ENCODE measurements around the gene ANGPTL1.

- TF ChIP-seq POLR2AphosphoS5 (IDR thresholded peaks at IDR 0.05; ENCODE audit: low read depth), result no peak
- TF ChIP-seq, protein P1, sequence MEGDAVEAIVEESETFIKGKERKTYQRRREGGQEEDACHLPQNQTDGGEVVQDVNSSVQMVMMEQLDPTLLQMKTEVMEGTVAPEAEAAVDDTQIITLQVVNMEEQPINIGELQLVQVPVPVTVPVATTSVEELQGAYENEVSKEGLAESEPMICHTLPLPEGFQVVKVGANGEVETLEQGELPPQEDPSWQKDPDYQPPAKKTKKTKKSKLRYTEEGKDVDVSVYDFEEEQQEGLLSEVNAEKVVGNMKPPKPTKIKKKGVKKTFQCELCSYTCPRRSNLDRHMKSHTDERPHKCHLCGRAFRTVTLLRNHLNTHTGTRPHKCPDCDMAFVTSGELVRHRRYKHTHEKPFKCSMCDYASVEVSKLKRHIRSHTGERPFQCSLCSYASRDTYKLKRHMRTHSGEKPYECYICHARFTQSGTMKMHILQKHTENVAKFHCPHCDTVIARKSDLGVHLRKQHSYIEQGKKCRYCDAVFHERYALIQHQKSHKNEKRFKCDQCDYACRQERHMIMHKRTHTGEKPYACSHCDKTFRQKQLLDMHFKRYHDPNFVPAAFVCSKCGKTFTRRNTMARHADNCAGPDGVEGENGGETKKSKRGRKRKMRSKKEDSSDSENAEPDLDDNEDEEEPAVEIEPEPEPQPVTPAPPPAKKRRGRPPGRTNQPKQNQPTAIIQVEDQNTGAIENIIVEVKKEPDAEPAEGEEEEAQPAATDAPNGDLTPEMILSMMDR (conservative IDR thresholded peaks at IDR 0.05; ENCODE audit: low read depth in 2 of 2), result no peak
These were observed 859 bp upstream of the ANGPTL1 start for GRCh38 chr1:178871551-178872320.

Data from GM23338 (cell line).